HEK293 (cell line): ENCODE results near the gene AFF3.

ENCODE experiments used
- CTCF ChIA-PET: fragments of 350-600 bp; formaldehyde crosslinking; extraction: SDS; loops from one replicate; lab custom pipeline; 2021; ENCODE audit warnings: antibody characterized with exemption; lab: Yijun Ruan, JAX
- POLR2A ChIA-PET: fragments of 300-600 bp; formaldehyde crosslinking; extraction: SDS; loops from one replicate; lab custom pipeline; 2020; ENCODE audit warnings: antibody characterized with exemption, inconsistent platforms; lab: Yijun Ruan, JAX
- H3K27ac ChIP-seq: fragments of 200-500 bp; sonication (Bioruptor generic); 2 replicates; pipeline ENCODE4 v1.5.1; 2014; ENCODE audit warnings: low read depth, low read length, control low read depth, inconsistent platforms; ENCODE audit errors: extremely low read depth
- H3K36me3 ChIP-seq, 2 experiments: fragments of 200-500 bp in 1 of 2; sonication (Bioruptor generic) in 1 of 2; 1 replicate in 1 of 2; 2 replicates in 1 of 2; pipeline ENCODE4 v1.5.1; 2014 to 2017; ENCODE audit warnings: inconsistent platforms in 2 of 2, low read length in 2 of 2; ENCODE audit not compliant: control insufficient read depth in 2 of 2, insufficient read depth in 1 of 2
- H3K4me1 ChIP-seq: fragments of 200-500 bp; sonication (Bioruptor generic); 2 replicates; pipeline ENCODE4 v1.5.1; 2014; ENCODE audit warnings: mild to moderate bottlenecking, low read length, inconsistent platforms; ENCODE audit not compliant: control insufficient read depth, insufficient read depth
- H3K4me3 ChIP-seq: 2 replicates; pipeline ENCODE4 v1.5.1; 2011; ENCODE audit warnings: low read depth, mild to moderate bottlenecking, control low read depth, low read length, moderate library complexity
- H3K9me3 ChIP-seq: fragments of 200-500 bp; sonication (Bioruptor generic); 2 replicates; pipeline ENCODE4 v1.5.1; 2014; ENCODE audit warnings: low read depth, low read length, inconsistent platforms; ENCODE audit not compliant: control insufficient read depth, insufficient read depth
- GLIS2 ChIP-seq: fragments of 450-650 bp; formaldehyde crosslinking; IDR thresholded peaks from 2 replicates; pipeline ENCODE4 v1.5.1; 2016; ENCODE audit warnings: missing biosample characterization, missing genetic modification characterization
- HOXA7 ChIP-seq: sonication (generic); formaldehyde crosslinking; IDR thresholded peaks from 2 replicates; pipeline ENCODE4 v1.8.1; 2022; ENCODE audit warnings: missing genetic modification reagents, borderline replicate concordance
- IKZF3 ChIP-seq: fragments of 450-650 bp; IDR thresholded peaks from 2 replicates; pipeline ENCODE4 v1.5.0; 2018; ENCODE audit warnings: missing biosample characterization, mild to moderate bottlenecking, missing genetic modification characterization, moderate library complexity
- YY2 ChIP-seq: fragments of 450-650 bp; formaldehyde crosslinking; IDR thresholded peaks from 2 replicates; pipeline ENCODE4 v1.5.1; 2016; ENCODE audit warnings: missing biosample characterization, missing genetic modification characterization
- ZNF114 ChIP-seq: fragments of 450-650 bp; formaldehyde crosslinking; IDR thresholded peaks from 2 replicates; pipeline ENCODE4 v1.5.0; 2017; ENCODE audit warnings: missing biosample characterization, missing genetic modification characterization
- ZNF132 ChIP-seq: fragments of 450-650 bp; formaldehyde crosslinking; IDR thresholded peaks from 2 replicates; pipeline ENCODE4 v1.5.1; 2017; ENCODE audit warnings: missing biosample characterization, missing genetic modification characterization, borderline replicate concordance
- ZNF174 ChIP-seq: fragments of 450-650 bp; formaldehyde crosslinking; IDR thresholded peaks from 2 replicates; pipeline ENCODE4 v1.5.0; 2017; ENCODE audit warnings: missing biosample characterization, mild to moderate bottlenecking, missing genetic modification characterization
- ZNF184 ChIP-seq: fragments of 450-650 bp; IDR thresholded peaks from 2 replicates; pipeline ENCODE4 v1.5.1; 2018; ENCODE audit warnings: missing biosample characterization, mild to moderate bottlenecking, missing genetic modification characterization
- ZNF248 ChIP-seq: fragments of 450-650 bp; formaldehyde crosslinking; IDR thresholded peaks from 2 replicates; pipeline ENCODE4 v1.5.1; 2017; ENCODE audit warnings: missing biosample characterization, missing genetic modification characterization
- ZNF324 ChIP-seq: fragments of 450-650 bp; formaldehyde crosslinking; IDR thresholded peaks from 2 replicates; pipeline ENCODE4 v1.5.1; 2016; ENCODE audit warnings: missing biosample characterization, missing genetic modification characterization
- ZNF362 ChIP-seq: fragments of 450-650 bp; formaldehyde crosslinking; IDR thresholded peaks from 2 replicates; pipeline ENCODE4 v1.5.1; 2016; ENCODE audit warnings: missing biosample characterization, missing genetic modification characterization
- ZNF514 ChIP-seq: fragments of 450-650 bp; formaldehyde crosslinking; IDR thresholded peaks from 2 replicates; pipeline ENCODE4 v1.5.1; 2016; ENCODE audit warnings: missing biosample characterization, missing genetic modification characterization
- ZNF600 ChIP-seq: fragments of 450-650 bp; formaldehyde crosslinking; IDR thresholded peaks from 2 replicates; pipeline ENCODE4 v1.5.1; 2016; ENCODE audit warnings: missing biosample characterization, missing genetic modification characterization
- ZNF610 ChIP-seq: fragments of 450-650 bp; formaldehyde crosslinking; IDR thresholded peaks from 2 replicates; pipeline ENCODE4 v1.5.1; 2016; ENCODE audit warnings: missing biosample characterization, missing genetic modification characterization, borderline replicate concordance
- ZNF626 ChIP-seq: fragments of 450-650 bp; sonication (Bioruptor Pico); formaldehyde crosslinking; IDR thresholded peaks from 2 replicates; pipeline ENCODE4 v1.5.1; 2018; ENCODE audit warnings: missing biosample characterization, missing genetic modification characterization, inconsistent platforms
- ZNF76 ChIP-seq: fragments of 450-650 bp; formaldehyde crosslinking; IDR thresholded peaks from 2 replicates; pipeline ENCODE4; 2016; ENCODE audit warnings: low read depth, missing biosample characterization, missing genetic modification characterization, borderline replicate concordance
- TF ChIP-seq, protein P1 (sequence below): IDR thresholded peaks from 2 replicates; pipeline ENCODE4 v1.6.1; 2011; ENCODE audit warnings: mild to moderate bottlenecking, low read depth, low read length, borderline replicate concordance
- TF ChIP-seq, protein P2 (sequence below): fragments of 450-650 bp; formaldehyde crosslinking; IDR thresholded peaks from 2 replicates; pipeline ENCODE4 v1.5.1; 2016; ENCODE audit warnings: missing biosample characterization, missing genetic modification characterization
- TF ChIP-seq, protein P3 (sequence below): fragments of 450-650 bp; formaldehyde crosslinking; IDR thresholded peaks from 2 replicates; pipeline ENCODE4; 2016; ENCODE audit warnings: missing biosample characterization, missing genetic modification characterization
- TF ChIP-seq, protein P4 (sequence below): fragments of 450-650 bp; formaldehyde crosslinking; IDR thresholded peaks from 2 replicates; pipeline ENCODE4 v1.5.1; 2016; ENCODE audit warnings: missing biosample characterization, missing genetic modification characterization, low read depth

Gene AFF3

DNA sequence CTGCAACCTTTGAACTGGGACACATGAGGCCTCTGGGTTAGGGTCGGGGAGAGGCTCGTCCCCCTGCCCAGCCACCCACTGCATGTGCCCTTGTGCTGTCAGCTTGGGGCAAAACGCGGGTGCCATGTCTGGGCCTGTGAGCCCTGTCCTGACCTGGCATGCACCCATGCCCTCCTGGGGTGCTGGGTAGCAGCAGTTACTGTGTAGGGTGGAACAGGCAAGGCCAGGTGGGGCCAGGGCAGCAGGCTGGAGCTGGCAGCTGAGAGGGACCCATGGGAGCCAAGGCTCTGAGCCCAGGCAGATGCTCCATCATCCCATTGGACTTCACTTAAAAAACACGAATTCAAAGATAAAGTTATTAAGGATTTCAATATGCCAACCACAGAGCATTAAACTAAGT, 518.8 kb downstream of the AFF3 start (continued):
- TF ChIP-seq GLIS2 (tag by site-specific recombination) (no peak), ZNF174 (tag by site-specific recombination) (no peak), ZNF610 (tag by site-specific recombination) (no peak), ZNF514 (no peak), ZNF76 (no peak)

- TF ChIP-seq, protein P1, sequence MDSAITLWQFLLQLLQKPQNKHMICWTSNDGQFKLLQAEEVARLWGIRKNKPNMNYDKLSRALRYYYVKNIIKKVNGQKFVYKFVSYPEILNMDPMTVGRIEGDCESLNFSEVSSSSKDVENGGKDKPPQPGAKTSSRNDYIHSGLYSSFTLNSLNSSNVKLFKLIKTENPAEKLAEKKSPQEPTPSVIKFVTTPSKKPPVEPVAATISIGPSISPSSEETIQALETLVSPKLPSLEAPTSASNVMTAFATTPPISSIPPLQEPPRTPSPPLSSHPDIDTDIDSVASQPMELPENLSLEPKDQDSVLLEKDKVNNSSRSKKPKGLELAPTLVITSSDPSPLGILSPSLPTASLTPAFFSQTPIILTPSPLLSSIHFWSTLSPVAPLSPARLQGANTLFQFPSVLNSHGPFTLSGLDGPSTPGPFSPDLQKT: no peak
- TF ChIP-seq YY2 (no peak), ZNF114 (tag by site-specific recombination) (no peak), ZNF626 (tag by site-specific recombination) (no peak), ZNF324 (tag by site-specific recombination) (no peak), ZNF362 (tag by site-specific recombination) (no peak), ZNF600 (tag by site-specific recombination) (no peak), ZNF184 (tag by site-specific recombination) (no peak)
Measured at GRCh38 chr2:99623035-99623434, 519.4 kb downstream of the AFF3 start.

DNA sequence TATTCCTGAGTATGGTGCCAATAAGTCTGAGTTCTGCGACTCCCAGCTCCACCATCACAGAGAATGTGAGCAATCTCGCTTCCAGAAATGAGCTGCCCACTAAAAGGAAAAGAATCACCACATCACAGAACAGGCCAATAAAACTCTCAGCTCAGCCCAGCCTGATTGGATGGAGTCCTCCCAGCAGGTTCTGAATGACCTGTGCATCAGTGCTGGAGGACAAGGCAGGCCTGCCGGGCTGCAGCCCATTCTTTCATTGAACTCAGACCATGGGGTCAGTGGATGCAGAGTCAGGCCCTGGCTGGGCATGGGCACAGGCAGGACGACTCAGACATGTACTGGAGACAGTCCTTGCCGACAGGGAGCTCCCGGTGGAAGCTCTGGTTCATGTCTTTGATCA, 519.9 kb downstream of the AFF3 start:
- TF ChIP-seq, protein P2, sequence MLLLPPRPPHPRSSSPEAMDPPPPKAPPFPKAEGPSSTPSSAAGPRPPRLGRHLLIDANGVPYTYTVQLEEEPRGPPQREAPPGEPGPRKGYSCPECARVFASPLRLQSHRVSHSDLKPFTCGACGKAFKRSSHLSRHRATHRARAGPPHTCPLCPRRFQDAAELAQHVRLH (tag by site-specific recombination): no peak
- no peak for TF ChIP-seq ZNF248 (tag by site-specific recombination)
- TF ChIP-seq HOXA7 (CRISPR knock-in tag): no peak
- TF ChIP-seq, protein P3, sequence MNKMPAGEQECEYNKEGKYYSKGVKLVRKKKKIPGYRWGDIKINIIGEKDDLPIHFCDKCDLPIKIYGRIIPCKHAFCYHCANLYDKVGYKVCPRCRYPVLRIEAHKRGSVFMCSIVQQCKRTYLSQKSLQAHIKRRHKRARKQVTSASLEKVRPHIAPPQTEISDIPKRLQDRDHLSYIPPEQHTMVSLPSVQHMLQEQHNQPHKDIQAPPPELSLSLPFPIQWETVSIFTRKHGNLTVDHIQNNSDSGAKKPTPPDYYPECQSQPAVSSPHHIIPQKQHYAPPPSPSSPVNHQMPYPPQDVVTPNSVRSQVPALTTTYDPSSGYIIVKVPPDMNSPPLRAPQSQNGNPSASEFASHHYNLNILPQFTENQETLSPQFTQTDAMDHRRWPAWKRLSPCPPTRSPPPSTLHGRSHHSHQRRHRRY (tag by site-specific recombination): no peak
- no peak for TF ChIP-seq ZNF132 (tag by site-specific recombination)
- TF ChIP-seq IKZF3 (tag by site-specific recombination): no peak
- TF ChIP-seq, protein P4, sequence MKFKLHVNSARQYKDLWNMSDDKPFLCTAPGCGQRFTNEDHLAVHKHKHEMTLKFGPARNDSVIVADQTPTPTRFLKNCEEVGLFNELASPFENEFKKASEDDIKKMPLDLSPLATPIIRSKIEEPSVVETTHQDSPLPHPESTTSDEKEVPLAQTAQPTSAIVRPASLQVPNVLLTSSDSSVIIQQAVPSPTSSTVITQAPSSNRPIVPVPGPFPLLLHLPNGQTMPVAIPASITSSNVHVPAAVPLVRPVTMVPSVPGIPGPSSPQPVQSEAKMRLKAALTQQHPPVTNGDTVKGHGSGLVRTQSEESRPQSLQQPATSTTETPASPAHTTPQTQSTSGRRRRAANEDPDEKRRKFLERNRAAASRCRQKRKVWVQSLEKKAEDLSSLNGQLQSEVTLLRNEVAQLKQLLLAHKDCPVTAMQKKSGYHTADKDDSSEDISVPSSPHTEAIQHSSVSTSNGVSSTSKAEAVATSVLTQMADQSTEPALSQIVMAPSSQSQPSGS (tag by site-specific recombination): no peak
- ChIA-PET POLR2A (no interaction called here), CTCF (no interaction called here)

More at GRCh38 chr2:99623035-99623434, 519.4 kb downstream of the AFF3 start:
- ChIA-PET CTCF (no interaction called here), POLR2A (no interaction called here)
- H3K27ac ChIP-seq: no peak overlapping the region
- no peaks in the 10 kb centered on the region for H3K36me3 ChIP-seq
- no peak overlapping the region for H3K4me3 ChIP-seq
- H3K4me1 ChIP-seq: no peaks in the 10 kb centered on the region
- no peaks in the 10 kb centered on the region for H3K9me3 ChIP-seq

More for the DNA sequence above, 519.9 kb downstream of the AFF3 start:
- H3K4me3 ChIP-seq: no peak overlapping the region
- no peaks in the 10 kb centered on the region for H3K36me3 ChIP-seq
- H3K27ac ChIP-seq: no peak overlapping the region
- H3K9me3 ChIP-seq: no peaks in the 10 kb centered on the region
- no peaks in the 10 kb centered on the region for H3K4me1 ChIP-seq
